Measurements from ENCODE around the gene MYH9.

MYH9 gene

DNA sequence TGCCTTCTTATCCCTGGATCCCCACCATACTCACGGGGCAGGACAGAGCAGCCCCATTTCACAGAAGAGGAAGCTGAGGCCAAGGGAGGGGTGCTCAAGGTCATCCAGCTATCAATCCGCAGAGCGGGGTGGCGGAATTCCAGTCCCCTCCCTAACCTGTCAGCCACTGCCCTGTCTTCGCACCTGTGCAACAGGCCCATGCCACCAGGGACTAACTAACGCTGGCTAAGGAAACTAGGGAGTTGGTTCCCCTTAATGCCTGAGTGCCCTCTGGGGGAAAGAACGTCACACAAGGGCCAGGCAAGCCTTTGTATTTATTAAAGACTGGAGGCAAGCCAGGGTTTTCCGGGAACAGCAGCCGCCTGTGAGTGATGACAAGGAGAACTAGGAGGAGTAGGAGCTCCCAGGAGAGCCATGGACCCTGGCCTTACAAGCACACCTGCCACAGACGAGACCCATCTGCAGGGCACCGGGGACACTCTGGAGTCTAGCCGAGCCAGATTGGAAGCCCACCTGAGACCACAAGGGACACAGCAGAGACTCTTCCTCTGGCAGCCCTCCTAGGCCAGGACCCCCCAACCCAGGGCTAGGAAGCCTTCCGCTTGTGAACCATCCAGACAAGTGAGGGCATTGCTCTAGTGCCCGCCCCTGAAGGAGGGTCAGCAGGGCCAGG is 64.4 kb downstream of the MYH9 start:
- peak in 3 of 10 donors; percentile 35 to 90 (median 62) for DNase-seq
- intact Hi-C loops (cut with DNase I): no loop called here

DNA sequence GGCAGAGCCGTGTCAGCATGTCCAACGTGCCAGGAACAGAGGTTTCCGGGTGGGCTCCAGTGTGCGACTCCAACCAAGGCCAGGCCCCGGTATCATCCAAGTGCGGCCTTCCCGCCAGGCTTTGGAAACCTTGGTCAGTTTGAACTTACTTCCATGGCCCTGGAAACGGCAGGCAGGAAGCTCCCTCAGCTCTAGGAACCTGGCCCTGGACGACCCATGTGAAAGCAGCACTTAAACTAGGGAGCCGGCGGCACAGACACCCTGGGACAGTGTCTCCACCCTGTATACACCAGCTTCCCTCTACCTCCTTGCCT is 65.2 kb downstream of the MYH9 start:
- DNase-seq: peak in 1 of 10 donors; percentile 83
- intact Hi-C loops (cut with DNase I): no loop called here

DNA sequence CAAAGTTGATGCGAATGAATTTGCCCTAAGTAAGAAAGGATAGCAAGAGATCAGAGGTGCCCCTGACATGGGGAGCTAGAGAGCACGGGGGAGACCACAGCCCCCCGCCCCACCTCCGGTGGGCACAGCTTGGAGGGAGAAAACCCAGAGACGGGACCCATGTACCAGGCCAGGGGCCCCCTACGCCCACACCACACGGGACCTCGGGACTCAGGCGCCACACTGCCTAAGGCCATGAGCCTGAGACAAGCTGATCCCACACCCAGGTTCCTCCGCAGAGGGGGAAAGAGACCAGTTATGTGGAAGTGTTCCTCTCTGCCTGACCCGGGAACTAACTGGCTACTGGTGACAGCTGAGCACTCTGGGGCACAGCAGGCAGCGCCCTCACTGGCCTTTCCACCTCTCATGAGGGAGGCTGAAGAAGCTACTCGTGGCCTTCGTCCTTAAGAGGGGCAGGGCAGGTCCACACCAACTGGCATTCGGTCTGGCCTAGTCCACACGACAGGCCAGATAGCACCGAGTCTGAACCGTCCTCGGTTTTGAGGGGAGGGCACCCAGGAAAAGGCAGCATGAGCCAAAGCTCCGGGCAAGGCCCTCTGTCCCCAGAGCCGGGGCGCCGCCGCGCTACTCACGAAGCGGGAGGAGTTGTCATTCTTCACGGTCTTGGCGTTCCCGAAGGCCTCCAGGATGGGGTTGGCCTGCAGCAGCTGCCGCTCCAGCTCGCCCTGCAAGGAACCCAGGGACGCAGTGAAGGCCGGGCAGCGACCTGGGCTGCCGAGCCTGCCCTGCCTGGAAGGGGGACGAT is 65.8 kb downstream of the MYH9 start:
- intact Hi-C loops (cut with DNase I): no loop called here
- peak in 1 of 10 donors; percentile 56 for DNase-seq

- intact Hi-C loops (cut with DNase I): no loop called here
- no peak for DNase-seq
Measured at GRCh38 chr22:36320553-36320952, 67.2 kb downstream of the MYH9 start.

- intact Hi-C loops (cut with DNase I): no loop called here
- no peak for DNase-seq
Measured at GRCh38 chr22:36319595-36320497, 67.9 kb downstream of the MYH9 start.

- intact Hi-C loops (cut with DNase I): no loop called here
Measured at GRCh38 chr22:36318442-36318841, 69.3 kb downstream of the MYH9 start.

DNA sequence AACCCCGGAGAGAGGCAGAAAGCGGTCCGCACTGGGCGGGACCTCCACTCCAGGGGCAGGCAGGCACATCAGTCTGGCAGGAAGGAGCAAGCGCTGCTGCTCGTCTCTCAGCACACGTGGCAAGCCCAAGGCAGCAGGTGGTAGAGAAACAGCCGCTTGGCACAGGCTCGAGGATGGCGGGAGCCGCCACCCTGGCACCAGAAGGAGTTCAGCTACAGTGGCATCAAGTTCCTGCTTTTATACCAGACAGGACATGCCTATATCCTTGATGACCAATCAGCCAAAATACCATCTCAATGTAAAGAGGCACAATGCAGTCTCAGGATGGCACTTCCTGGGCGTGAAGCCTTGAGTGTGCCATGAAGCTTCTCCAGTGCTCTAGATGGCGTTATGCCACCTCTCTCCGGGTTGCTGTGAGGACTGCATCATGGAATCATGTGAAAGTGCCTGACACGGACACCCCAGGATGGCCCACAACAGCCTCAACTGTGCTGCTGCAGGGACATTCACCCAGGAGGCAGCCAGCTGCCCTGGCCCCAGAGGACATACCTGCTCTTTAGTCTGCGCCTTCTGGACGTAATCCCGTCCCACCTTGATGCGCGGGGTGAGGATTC is 70.0 kb downstream of the MYH9 start:
- DNase-seq: no peak
- intact Hi-C loops (cut with DNase I): no loop called here

More at GRCh38 chr22:36318442-36318841, 69.3 kb downstream of the MYH9 start:
- DNase-seq: no peak

DNA sequence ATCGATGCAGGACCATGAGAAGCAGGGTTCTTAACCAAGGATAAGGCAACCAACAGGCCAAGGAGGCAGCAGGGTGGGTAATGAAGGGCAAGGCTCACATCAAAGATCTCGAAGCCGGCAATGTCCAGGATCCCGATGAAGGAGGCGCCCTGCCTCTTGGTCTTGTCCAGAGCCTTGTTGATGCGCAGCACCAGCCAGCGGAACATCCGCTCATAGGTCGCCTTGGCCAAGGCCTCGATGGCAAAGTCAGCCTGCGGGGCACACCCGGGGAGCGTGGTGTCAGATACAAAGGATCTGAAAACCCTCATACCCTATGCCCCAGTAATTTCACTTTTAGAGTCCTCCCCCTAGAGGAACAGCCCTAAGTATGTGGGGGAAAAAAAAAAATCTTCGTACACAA is 71.3 kb downstream of the MYH9 start:
- DNase-seq: no peak
- intact Hi-C loops (cut with DNase I): no loop called here

DNA sequence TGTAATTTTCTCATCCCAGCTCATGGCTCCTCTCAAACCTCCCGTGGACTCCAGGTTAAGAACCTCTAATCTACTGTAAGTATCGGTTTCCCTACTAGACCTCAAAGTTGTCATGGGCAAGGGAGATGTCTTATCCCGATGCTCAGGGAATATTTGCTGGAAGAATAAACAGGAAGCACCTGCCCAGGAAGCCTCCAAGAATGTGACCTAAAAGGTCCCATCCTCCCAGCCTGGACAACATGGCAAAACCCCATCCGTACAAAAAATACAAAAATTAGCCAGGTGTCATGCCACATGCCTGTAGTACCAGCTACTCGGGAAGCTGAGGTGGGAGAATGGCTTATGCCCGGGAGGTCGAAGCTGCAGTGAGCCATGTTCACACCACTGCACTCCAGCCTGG is 72.4 kb downstream of the MYH9 start:
- intact Hi-C loops (cut with DNase I): no loop called here

GRCh38 chr22:36311386-36312085 is 76.2 kb downstream of the MYH9 start:
- no peak for DNase-seq
- intact Hi-C loops (cut with DNase I): no loop called here

More for the DNA sequence above, 72.4 kb downstream of the MYH9 start:
- DNase-seq: no peak

DNA sequence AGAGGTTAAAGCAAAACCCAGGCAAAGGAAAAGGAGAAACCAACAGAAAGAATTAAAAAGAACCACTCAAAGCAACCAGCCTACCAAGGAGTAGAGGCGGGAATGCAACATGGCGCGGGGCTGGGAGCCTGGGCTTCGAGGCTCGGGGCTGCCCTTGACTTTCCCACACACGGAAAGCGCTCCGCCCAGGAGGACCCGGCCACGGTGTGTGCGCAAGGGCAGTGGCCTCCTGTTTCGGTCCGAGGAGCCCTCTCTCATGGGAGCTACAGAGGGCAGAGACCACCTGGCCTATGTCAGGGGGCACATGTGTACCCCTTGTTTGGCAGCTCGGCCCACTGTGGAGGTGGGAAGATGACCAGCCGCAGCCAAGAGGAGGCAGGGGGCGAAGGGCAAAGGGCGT is 78.9 kb downstream of the MYH9 start:
- intact Hi-C loops (cut with DNase I): no loop called here
- DNase-seq: peak in 1 of 10 donors; percentile 74

- no peak for DNase-seq
- intact Hi-C loops (cut with DNase I): no loop called here
Measured at GRCh38 chr22:36306227-36306626, 81.5 kb downstream of the MYH9 start.

- no peak for DNase-seq
- intact Hi-C loops (cut with DNase I): no loop called here
Measured at GRCh38 chr22:36305813-36306212, 82.0 kb downstream of the MYH9 start.

DNA sequence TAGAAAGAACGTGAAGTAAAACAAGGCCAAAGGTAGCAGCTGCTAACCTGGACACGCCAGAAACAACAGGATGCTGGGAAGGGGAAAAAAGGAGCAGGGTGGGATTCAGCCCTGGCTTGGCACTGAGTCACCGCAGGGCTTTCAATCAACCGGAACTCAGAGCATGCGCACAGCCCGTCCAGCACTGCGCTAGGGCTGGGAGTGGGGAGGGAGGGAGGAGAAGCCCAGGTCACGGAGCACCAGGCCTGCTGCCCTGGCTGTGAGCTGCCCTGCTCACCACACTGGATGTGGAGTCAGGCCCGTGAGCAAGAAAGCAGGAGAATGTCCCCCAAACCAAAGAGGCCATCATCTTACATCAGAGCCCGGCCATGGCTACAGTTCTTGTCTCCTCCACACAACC is 83.3 kb downstream of the MYH9 start:
- DNase-seq: no peak
- intact Hi-C loops (cut with DNase I): no loop called here

- intact Hi-C loops (cut with DNase I): no loop called here
- DNase-seq: peak in 1 of 10 donors; percentile 77
Measured at GRCh38 chr22:36303874-36304273, 83.9 kb downstream of the MYH9 start.

DNA sequence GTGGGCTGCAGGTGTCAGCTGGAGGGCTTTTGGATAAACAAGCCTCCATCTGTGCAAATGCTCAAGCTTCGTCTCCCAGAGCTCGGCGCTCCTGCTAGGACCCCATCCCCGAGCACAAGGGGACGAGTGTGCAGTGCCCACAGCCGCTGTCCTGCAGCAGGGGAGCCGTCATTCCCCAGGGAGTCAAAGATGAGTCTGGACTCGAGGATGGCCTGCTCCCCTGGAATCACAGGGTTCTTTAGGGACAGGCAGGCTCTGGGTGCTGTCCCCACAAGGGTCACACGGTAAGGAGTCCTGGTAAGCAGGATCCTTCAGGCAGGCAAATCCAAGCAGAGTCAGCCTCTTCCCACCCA is 84.7 kb downstream of the MYH9 start:
- intact Hi-C loops (cut with DNase I): no loop called here
- peak in 1 of 10 donors; percentile 69 for DNase-seq

GRCh38 chr22:36302439-36303114 is 85.2 kb downstream of the MYH9 start:
- peak in 1 of 10 donors; percentile 56 for DNase-seq
- intact Hi-C loops (cut with DNase I): no loop called here

DNA sequence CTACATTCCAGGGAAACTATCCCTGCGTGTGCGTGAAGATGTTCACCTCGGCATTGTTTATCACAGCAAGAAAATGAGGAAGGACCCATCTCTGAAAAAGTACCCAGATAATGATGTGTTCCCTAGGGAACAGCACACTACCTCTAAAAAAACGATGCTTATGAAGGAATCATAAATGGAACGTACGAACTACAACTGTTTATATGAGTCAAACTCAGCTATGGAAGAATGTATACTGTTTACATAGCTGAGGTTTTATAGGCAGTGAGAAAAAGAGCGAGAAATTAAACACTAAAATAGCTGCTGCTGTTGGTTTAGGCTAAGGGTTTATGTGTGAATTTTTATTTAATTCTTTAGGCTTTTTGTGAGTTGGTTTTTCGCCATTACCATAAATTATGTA is 85.9 kb downstream of the MYH9 start:
- intact Hi-C loops (cut with DNase I): loop anchor here (1.0 kb wide), 1 partner anchor 168 kb away; no protein-coding TSS in a partner anchor

DNA sequence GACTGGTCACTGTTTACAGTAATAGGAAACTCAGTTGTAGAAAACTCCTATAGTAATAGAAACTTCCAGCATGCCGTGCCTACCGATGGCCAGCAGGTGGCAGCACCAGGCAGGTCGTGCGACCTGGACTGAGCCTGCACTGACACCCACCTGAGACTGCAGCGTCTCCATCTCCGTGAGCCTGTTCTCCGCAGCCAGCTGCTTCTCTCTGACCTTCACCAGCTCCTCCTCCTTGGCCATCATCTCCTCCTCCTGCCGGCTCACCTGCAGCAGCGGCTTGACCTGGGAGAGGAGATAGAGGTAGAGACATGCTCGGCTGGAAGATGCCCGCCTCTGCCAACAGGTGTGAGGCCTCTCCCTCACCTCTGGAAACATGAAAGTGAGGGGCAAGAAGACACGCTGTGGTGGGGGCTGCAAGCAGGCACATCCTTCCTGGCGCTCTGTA is 86.4 kb downstream of the MYH9 start:
- DNase-seq: peak; percentile 54 to 96 (median 78)
- intact Hi-C loops (cut with DNase I): loop anchor here (1.0 kb wide), 1 partner anchor 169 kb away; no protein-coding TSS in a partner anchor

More for the DNA sequence above, 85.9 kb downstream of the MYH9 start:
- no peak for DNase-seq

Data from posterior cingulate gyrus (tissue), 11 donors.